ENCODE data around the gene PGC.

PGC gene

DNA sequence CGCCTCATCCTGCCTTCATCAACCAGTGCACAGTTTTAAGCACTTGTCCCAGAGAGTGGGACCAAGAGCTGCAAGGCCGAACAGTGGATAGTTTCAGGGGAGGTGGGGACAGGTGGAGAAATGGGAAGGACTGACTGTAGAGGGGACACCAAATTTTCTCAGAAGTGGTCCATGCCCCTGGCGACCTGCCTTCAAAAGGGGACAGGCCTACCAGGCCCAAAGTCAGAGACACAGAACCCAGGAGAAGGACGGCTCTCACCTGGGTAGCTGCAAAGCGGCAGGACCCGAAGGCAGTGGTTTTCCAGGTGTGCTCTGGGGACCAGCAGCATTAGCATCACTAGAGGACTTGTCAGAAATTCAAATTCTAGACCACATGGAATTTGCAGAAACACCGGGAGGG lies 17.6 kb downstream of the PGC start:
- DNase-seq, result no peak

GRCh38 chr6:41728954-41729353 lies 18.2 kb downstream of the PGC start:
- DNase-seq, result no peak

DNA sequence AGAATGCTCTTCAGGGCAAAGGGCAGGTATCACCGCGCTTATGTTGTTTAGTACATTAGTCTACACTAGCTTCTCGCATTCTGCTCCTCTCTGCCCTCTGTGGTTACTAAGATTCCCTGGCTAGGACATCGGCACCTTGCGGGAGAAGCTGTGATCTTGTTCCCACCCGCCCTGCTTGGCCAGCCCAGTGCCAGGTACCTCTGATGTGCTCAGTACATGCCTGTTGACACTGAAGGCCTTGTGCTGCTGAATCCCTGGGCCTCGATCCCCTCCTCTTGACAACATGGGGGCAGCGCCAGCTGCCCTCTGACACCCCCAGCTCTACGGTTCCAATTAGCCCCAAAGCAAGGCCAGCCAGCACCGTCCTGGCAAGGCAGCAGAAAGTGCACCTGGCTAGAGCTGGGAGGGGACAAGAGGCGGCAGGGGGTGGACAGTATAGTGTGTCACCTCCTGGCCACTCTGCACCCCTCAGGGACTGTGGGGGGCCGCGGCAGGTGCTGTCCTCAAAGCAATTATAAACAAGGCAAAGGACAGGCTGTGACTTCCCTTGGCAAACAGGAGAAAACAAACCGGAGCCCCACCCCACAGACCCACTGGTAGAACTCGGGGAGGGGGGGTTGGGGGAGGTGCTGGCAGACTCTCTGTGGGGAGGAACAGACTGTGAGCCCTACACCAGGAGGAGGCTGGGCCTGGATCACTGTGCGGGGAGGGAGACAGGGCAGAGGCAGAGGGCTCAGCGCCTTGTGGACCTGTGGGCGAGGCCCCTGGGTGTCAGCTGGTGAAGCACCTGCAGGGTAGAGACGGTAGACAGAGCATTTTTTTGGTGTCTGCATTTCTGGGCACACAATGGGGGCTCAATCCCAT lies 18.9 kb downstream of the PGC start:
- no peak for DNase-seq

DNA sequence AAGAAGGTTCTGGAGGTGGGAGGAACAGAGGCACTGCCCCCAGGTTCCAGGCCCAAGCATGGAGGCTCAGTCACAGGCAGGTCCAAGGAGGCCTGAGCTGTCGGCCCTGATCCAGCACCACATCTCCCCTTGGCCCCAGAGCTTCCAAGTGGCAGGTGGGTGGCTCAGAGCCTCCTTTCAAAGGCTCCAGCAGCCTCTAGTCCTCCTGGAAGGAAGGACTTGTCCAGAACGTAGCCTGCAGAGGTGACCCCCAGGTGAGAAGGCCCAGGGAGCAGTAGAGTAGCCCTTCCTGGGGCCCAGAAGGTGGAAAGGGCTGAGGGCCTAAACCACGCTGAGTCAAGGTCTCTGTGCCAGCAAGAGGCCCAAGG lies 19.5 kb downstream of the PGC start:
- no peak for DNase-seq

GRCh38 chr6:41726876-41727275 lies 20.3 kb downstream of the PGC start:
- no peak for DNase-seq

DNA sequence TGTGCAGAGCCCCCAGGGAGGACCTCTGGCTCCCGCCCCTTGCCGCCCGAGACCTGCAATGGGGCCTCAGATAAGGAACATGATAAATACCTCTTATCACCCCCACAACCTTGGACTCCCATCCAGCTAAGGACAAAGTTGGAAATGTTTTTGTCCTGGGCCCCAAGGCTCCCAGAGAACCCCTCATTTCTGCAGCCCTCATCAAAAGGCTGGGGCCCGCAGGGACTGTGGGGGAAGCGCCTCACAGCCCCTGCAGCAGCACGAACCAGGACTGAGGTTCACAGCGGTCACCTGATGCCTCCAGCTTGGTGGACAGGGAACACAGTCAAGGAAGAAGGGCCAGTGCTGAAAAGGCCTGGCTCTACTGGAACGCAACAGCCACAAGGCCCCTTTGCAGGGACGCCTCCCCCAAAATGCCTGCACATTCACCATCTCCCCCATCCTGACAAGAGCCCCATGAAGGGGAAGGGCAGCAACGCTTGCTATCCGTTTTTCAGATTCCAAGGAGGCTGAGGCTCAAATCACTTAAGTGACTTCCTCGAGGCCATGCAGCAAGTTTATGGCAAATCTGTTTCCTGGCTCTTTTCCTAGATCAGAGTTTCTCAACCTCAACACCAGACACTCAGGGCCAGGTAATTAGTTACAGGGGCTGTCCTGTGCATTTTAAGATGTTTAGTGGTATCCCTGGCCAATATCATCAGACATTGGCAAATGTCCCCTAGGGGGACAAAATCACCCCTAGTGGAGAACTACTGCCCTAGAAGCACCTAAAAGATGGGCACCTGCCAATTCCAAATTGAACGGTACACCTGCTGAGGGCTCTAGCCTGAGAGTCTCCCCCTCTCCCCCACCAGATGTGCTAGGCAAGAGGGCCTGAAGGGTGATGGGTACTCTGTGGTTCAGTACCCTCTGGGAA lies 22.4 kb downstream of the PGC start:
- DNase-seq, result no peak

- no peak for DNase-seq
These were observed 23.0 kb downstream of the PGC start for GRCh38 chr6:41724228-41724580.

- no peak for DNase-seq
These were observed 23.5 kb downstream of the PGC start for GRCh38 chr6:41723530-41724227.

DNA sequence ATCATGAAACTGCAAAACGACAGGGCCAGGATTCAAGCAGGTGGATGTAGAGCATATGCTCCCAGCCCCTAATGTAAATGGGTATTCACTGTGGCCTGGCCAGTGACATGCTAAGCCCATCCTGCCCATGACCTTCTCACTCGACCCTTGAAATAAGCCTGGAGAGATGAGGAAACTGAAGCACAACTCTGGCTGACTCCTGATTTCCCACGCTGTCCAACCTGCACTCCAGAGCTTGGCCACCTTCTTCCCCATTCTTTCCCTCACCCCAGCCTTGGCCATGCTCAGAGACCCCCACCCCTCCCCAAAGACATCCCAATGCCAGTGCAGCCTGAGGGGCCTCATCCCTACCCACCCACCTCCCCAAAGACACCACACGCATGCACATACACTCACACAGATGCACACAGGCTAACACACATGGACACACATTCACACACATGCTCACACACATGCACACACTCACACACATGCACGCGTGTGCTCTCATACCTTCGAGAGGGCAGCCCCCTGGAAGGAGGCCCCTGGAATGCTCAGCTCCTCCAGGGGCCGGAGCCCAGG lies 24.1 kb downstream of the PGC start:
- DNase-seq, result no peak

GRCh38 chr6:41721414-41721813 lies 25.8 kb downstream of the PGC start:
- DNase-seq, result no peak

DNA sequence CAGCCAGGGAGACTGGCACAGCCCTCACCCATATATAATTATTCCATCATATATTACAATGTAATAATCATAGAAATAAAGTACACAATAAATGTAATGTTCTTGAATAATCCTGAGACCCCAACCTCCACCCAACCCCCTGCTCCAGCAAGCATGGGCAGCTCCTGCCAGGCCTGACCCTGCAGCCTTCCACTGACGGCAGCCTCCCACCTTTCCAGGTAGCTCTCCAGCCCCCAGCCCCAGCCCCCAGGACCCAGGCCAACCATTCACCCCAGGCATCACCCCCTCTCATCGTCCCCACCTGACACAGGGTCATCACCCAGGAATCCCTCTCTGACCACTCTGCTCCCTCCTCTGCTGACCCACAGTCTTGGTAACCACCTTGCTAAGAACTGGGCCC lies 26.4 kb downstream of the PGC start:
- no peak for DNase-seq

GRCh38 chr6:41720262-41720620 lies 27.0 kb downstream of the PGC start:
- DNase-seq, result no peak

GRCh38 chr6:41719436-41720261 lies 27.5 kb downstream of the PGC start:
- no peak for DNase-seq

GRCh38 chr6:41718828-41719227 lies 28.4 kb downstream of the PGC start:
- no peak for DNase-seq

DNA sequence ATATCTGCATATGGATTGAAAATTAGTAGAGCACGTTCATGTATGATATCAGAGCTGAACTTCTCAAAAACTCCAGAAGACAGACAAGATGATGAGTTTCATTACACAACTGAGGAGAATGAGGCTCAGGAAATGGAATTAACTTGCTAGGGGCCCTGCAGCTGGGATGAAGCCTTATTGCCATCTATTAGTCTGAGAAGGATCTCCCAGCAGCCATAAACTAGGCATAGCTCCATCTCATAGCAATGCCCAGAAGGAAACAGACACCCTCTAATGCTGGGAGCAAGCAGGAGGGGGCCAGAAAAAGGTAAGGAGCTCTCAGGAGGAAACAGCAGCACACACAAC lies 29.8 kb downstream of the PGC start:
- DNase-seq, result no peak

GRCh38 chr6:41716516-41717391 lies 30.4 kb downstream of the PGC start:
- no peak for DNase-seq

DNA sequence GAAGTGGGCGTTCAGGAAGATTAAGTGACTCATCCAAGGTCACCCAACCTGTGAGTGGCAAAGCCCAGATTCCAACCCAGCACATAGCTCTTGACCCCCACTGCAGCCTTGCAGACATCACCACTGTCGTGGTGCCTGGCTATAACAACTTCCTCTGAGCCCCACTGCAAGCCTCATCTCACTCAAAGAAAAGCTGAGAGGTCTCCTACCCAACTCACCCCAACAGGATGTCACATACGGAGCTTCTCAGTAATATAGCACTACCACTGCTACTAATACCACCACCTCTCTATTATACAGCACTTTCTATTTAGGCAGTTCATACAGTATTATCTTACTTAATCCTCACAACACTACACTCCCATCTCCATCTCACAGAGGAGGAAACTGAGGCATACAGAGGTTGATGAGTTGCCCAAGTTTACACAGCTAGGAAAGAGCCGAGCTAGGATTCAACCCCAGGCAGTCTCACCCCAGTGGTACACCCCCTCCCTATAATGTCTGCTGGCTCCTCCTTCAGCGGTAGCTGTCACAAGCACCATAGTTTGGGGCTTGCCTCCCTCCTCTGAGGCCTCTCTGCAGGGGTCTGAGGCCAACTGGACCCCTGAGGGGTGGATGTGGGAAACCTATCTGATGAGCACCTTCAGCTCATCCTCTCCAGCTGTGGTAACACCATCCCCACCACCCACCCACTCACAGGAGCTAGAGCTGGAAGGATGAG lies 31.2 kb downstream of the PGC start:
- DNase-seq, result no peak

DNA sequence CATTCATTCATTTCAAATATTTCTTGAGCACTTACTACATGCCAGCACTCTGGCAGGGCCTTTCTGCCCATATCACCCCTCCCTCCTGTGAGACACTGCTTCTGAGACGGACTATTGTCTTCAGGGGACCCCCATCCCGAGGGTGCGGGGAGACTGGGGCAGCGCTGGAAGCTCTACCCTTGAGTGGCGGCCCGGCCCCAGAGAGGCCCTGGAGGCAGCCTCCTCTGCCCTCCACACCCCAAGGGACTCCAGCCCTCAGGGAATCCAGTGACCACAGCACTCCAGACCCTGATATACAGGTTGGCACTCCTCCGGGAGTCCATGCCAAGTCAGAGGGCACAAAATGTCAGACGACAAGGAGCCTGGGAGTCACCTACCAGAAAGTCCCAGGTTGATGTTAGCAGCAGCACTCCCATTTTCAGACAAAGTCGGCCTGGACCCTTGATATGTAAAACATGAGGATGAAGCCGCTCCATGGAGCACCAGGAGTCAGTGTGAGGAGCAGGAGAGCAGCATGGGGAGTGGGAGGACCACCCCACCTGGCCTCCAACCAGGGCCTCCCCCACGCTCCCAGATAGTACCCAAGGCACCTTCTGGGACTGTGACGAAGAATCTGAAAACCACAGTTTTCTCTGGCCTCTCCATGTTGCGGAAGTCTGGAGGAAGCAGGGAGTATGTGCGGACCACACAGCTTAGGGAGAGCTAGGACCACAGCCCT lies 32.5 kb downstream of the PGC start:
- no peak for DNase-seq

DNA sequence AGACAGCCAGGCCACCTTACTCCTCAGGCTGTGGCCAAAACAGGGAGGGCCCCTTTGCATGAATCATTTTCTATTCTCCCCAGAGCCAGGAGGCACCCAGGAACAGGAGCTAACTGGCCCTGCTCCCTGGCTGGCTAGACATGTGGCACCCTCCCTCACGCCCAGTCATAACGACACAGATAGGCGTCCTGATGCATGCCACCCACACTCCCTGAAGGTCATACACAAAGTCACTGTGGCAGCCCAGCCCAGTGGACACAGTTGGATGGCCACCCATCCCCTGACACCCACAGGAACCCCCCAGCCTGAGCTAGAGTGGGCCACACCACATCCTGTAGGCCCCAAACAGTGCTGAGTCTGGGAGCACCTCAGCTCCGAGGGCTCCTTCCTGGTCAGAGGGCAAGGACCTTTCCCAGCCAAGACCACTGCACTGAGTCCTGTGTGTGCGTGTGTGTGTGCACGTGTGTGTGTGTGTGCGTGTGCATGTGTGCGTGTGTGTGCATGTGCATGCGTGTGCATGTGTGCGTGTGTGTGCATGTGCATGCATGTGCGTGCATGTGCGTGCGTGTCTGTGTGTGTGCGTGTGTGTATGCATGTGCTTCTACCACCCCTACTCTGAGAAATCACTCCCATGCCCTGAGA lies 33.4 kb downstream of the PGC start:
- DNase-seq, result no peak

All from central memory CD4-positive, alpha-beta T cell (primary cell).